Activated T-helper 1 cell treated with anti-CD3 and anti-CD28 coated beads, Interleukin-12 subunit alpha, Interleukin-12 subunit beta, Interleukin-2, Interleukin-4 antibody, amounts not matched to agents 30 ng/mL and 10 ng/mL and 1 ng/mL, durations not matched to agents 14 hours and 24 hours and 36 hours (primary cell): ENCODE data around the gene CLDN24. TPM values are rescaled to one million over a fixed set of nuclear protein-coding genes. Genes with fewer than 3 reads are reported as not detected.

Source experiments
- DNase-seq: peaks from one replicate; pipeline ENCODE4 v3.0.0; 2021; ENCODE audit warnings: low spot score
- H3K27ac Mint-ChIP-seq: one replicate; pipeline ENCODE4 v1.8.0; 2021; ENCODE audit warnings: mild to moderate bottlenecking, mixed read lengths
- H3K27me3 Mint-ChIP-seq: one replicate; pipeline ENCODE4 v1.8.0; 2022; ENCODE audit warnings: mild to moderate bottlenecking, moderate library complexity, mixed read lengths; ENCODE audit not compliant: insufficient read depth
- H3K36me3 Mint-ChIP-seq: one replicate; pipeline ENCODE4 v1.8.0; 2021; ENCODE audit warnings: low read depth, mixed read lengths
- H3K4me1 Mint-ChIP-seq: one replicate; pipeline ENCODE4 v1.8.0; 2021; ENCODE audit warnings: low read depth, mixed read lengths
- H3K4me3 Mint-ChIP-seq: one replicate; pipeline ENCODE4 v1.8.0; 2021; ENCODE audit warnings: mild to moderate bottlenecking, moderate library complexity, mixed read lengths
- H3K9me3 Mint-ChIP-seq: one replicate; pipeline ENCODE4 v1.8.0; 2021; ENCODE audit warnings: mixed read lengths
- intact Hi-C: fragments of 100-400 bp; cut with micrococcal nuclease; formaldehyde crosslinking; loops from one replicate; pipeline ENCODE4 v1.15.1; 2024
- total RNA-seq: library from RNA; stranded (reverse); gene quantifications from 2 replicates; pipeline ENCODE4 v1.2.3, GENCODE V29; 2022

The CLDN24 gene
- total RNA-seq, 1 donor from 2014 or later = not detected

DNA sequence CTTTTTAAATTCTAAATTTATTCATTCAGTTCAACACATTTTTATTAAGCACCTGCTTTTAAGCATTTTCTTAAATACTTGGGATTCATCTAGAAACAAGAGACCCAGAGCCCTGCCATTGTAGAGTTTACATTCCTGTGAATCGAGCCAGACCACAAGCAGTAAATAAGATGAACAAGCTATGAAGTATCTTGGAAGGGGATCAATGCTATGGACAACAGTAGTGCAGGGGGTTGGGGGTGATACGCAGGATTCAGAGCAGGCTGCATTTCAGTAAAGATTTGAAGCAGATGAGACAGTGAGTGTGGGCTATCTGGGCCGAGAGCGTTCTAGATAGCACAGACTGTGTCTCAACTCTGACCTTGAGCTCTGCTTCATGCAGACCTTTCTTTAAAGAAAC is 37.3 kb downstream of the CLDN24 start:
- no peak for DNase-seq
- Mint-ChIP-seq H3K36me3 (no peaks in the 10 kb centered on the region), H3K9me3 (no peaks in the 10 kb centered on the region), H3K27ac (no peak overlapping the region), H3K4me3 (no peak overlapping the region), H3K27me3 (no peaks in the 10 kb centered on the region), H3K4me1 (no peaks in the 10 kb centered on the region)
- intact Hi-C loops = no loop called here

DNA sequence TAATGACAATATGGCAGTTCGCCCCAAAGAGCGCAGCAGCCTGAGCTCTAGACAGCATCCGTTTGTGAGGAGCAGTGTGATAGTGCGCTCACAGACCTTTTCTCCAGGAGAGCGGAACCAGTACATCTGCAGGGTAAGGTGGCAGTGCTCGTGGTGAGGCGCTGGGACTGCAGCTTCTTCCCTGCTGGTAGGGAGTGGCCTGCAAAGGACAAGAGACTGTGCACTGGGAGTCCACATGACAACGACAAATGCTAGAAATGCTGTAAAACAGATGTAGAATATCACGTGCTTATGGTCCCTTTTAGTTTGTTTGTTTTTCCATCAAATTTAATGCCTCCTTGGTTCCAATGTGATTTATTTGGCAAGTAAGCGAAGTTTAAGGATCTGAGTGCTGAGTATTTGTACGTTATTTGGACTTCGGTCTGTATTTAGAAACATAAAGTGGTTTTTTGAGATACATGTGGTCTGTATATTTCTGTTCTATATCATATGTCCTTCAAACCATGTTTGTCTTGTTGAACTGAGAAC is 37.9 kb downstream of the CLDN24 start:
- no peaks in the 10 kb centered on the region for H3K9me3 Mint-ChIP-seq
- no peak overlapping the region for H3K27ac Mint-ChIP-seq
- H3K27me3 Mint-ChIP-seq = no peaks in the 10 kb centered on the region
- intact Hi-C loops = no loop called here
- no peak for DNase-seq
- no peaks in the 10 kb centered on the region for H3K36me3 Mint-ChIP-seq
- no peak overlapping the region for H3K4me3 Mint-ChIP-seq
- no peaks in the 10 kb centered on the region for H3K4me1 Mint-ChIP-seq

DNA sequence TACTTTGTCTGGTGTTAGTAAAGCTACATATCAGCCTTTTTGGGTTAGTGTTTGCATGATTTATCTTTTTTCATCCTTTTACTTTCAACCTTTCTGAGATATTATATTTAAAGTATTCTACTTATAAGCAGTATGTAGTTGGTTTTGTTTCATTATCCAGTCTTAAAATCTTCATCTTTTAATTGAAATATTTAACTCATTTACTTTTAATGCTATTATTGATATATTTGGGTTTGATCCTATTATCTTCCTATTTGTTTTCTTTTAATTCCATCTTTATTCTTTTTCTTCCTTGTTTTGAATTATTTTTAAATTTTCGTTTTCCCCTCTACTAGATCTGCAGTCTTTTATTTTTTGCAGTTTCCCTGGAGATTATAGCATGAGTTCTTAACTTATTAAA is 46.1 kb downstream of the CLDN24 start:
- intact Hi-C loops = no loop called here
- no peak for DNase-seq
- no peak overlapping the region for H3K4me3 Mint-ChIP-seq
- no peaks in the 10 kb centered on the region for H3K36me3 Mint-ChIP-seq
- peaks cover 3% of the 10 kb centered on the region for H3K27me3 Mint-ChIP-seq
- no peaks in the 10 kb centered on the region for H3K4me1 Mint-ChIP-seq
- no peak overlapping the region for H3K27ac Mint-ChIP-seq
- H3K9me3 Mint-ChIP-seq = peaks cover 13% of the 10 kb centered on the region

DNA sequence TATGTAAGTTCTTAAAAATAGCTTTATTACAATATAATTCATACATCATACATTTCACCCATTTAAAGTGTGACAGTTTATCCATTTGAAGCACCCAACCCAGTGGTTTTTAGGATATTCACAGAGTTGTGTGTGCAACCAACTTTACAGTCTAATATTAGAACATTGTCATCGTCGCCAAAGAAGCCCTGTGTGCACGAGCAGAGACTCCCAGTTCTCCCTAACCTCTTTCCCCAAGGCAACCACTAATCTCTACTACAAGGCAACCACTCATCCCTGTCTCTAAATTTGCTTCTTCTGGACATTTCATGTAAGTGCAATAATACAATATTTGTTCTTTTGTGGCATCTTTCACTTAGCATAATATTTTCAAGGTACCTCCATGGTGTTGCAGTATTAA is 49.8 kb downstream of the CLDN24 start:
- Mint-ChIP-seq H3K4me3 (no peak overlapping the region), H3K36me3 (no peaks in the 10 kb centered on the region), H3K4me1 (no peaks in the 10 kb centered on the region), H3K9me3 (peaks cover 13% of the 10 kb centered on the region), H3K27ac (no peak overlapping the region), H3K27me3 (peaks cover 5% of the 10 kb centered on the region)
- intact Hi-C loops = no loop called here
- no peak for DNase-seq

Other genes starting within 250 kb of the CLDN24 start
- gene WWC2, start 223.2 kb downstream of the CLDN24 start, total RNA-seq = 0.39 and 0.75 TPM in 2 replicates
- gene CLDN22, start 2.1 kb downstream of the CLDN24 start, total RNA-seq = not detected in 2 replicates
- gene CDKN2AIP, start 122.2 kb upstream of the CLDN24 start, total RNA-seq = 23.9 and 24.1 TPM in 2 replicates
- gene ING2, start 182.6 kb upstream of the CLDN24 start, total RNA-seq = 11.6 and 12.2 TPM in 2 replicates